GM19372 (cell line): Measurements from ENCODE around the gene GALNT1.
A peak's percentile ranks its signal among the peaks of the same experiment; 100 is the strongest.
"Not testable (repeated sequence)": the region's sequence is repeated elsewhere in the genome, so short reads cannot be mapped to it uniquely, and the experiment has no call there.

ENCODE experiments used
- ATAC-seq: cut with Tn5 transposase; IDR thresholded peaks from one replicate; pipeline ENCODE4 v1.9.1; 2021; ENCODE audit warnings: mild to moderate bottlenecking, low read depth, moderate library complexity; ENCODE audit not compliant: unreplicated experiment

Gene GALNT1

GRCh38 chr18:35581546-35581897, at the start of gene GALNT1:
TSS of gene GALNT1 (plus strand) at chr18:35581740. CDS start at chr18:35654663, 72,923 bp downstream.
- no peak for ATAC-seq

GRCh38 chr18:35533916-35534405, 47.6 kb upstream of the GALNT1 start:
- ATAC-seq = no peak

- ATAC-seq = no peak
Observed at GRCh38 chr18:35535297-35535696, 46.2 kb upstream of the GALNT1 start.

- no peak for ATAC-seq
Observed at GRCh38 chr18:35542356-35542755, 39.2 kb upstream of the GALNT1 start.

GRCh38 chr18:35547008-35547605, 34.4 kb upstream of the GALNT1 start:
- ATAC-seq = no peak

GRCh38 chr18:35549564-35549963, 32.0 kb upstream of the GALNT1 start:
- no peak for ATAC-seq

GRCh38 chr18:35553300-35553699, 28.2 kb upstream of the GALNT1 start:
- no peak for ATAC-seq

GRCh38 chr18:35555538-35555937, 26.0 kb upstream of the GALNT1 start:
- ATAC-seq = not testable (repeated sequence)

GRCh38 chr18:35559867-35560266, 21.7 kb upstream of the GALNT1 start:
- ATAC-seq = no peak

- ATAC-seq = peak; percentile 85
Observed at GRCh38 chr18:35564795-35565453, 16.6 kb upstream of the GALNT1 start.

GRCh38 chr18:35566019-35566418, 15.5 kb upstream of the GALNT1 start:
- no peak for ATAC-seq

- no peak for ATAC-seq
Observed at GRCh38 chr18:35570182-35570581, 11.4 kb upstream of the GALNT1 start.

GRCh38 chr18:35571138-35571537, 10.4 kb upstream of the GALNT1 start:
- ATAC-seq = no peak

GRCh38 chr18:35572644-35573043, 8.9 kb upstream of the GALNT1 start:
- no peak for ATAC-seq

GRCh38 chr18:35573531-35573930, 8.0 kb upstream of the GALNT1 start:
- no peak for ATAC-seq

- ATAC-seq = not testable (repeated sequence)
Observed at GRCh38 chr18:35576240-35576845, 5.2 kb upstream of the GALNT1 start.

GRCh38 chr18:35577045-35577848, 4.3 kb upstream of the GALNT1 start:
- peak; percentile 45 for ATAC-seq

- ATAC-seq = no peak
Observed at GRCh38 chr18:35578481-35578880, 3.1 kb upstream of the GALNT1 start.

- no peak for ATAC-seq
Observed at GRCh38 chr18:35578936-35579335, 2.6 kb upstream of the GALNT1 start.

- ATAC-seq = peak; percentile 40
Observed at GRCh38 chr18:35580701-35581539, 620 bp upstream of the GALNT1 start.
